Choroid plexus epithelial cell (primary cell): Measurements from ENCODE around the gene DNAJB1.

Experiments used
- DNase-seq: peaks from one replicate; pipeline ENCODE4 v3.0.0-alpha.2; 2010; ENCODE audit warnings: low read depth
- H3K4me3 ChIP-seq: 2 replicates; pipeline ENCODE4 v1.5.1; 2011; ENCODE audit warnings: low read depth, mild to moderate bottlenecking, control low read depth, low read length, moderate library complexity
- CTCF ChIP-seq: conservative IDR thresholded peaks from 2 replicates; pipeline ENCODE4 v1.5.1; 2011; ENCODE audit warnings: low read depth, mild to moderate bottlenecking, control low read depth, inconsistent platforms, low read length, moderate library complexity

The DNAJB1 gene

DNA sequence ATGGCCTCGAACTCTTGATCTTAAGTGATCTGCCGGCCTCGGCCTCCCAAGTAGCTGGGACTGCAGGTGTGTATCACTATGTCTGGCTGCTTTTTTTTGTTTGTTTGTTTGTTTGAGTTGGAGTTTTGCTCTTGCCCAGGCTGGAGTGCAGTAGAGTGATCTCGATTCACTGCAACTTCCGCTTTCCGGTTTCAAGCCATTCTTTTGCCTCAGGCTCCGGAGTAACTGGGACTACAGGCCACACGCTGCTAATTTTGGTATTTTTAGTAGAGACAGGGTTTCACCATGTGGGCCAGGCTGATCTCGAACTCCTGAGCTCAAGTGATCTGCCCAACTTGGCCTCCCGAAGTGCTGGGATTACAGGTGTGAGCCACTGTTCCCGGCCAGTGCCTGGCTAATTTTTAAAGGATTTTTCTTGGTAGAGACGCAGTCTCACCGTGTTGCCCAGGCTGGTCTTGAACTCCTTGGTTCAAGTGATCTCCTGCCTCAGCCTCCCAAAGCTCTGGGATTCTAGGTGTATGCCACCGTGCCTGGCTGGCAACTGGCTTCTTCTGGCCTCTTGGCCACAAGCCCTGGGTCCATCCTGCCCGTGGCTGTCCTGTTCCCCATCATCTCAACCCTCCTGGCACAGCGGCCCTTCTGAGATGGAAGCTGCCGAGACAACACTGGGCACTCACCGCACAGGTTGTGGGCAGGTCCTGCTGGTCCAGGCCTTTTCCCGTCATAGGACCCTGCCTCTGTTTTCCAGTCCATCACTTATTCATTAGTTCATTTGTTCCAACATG, 22.7 kb upstream of the DNAJB1 start:
- no peak for DNase-seq
- TF ChIP-seq CTCF: no peak
- no peak overlapping the region for H3K4me3 ChIP-seq

DNA sequence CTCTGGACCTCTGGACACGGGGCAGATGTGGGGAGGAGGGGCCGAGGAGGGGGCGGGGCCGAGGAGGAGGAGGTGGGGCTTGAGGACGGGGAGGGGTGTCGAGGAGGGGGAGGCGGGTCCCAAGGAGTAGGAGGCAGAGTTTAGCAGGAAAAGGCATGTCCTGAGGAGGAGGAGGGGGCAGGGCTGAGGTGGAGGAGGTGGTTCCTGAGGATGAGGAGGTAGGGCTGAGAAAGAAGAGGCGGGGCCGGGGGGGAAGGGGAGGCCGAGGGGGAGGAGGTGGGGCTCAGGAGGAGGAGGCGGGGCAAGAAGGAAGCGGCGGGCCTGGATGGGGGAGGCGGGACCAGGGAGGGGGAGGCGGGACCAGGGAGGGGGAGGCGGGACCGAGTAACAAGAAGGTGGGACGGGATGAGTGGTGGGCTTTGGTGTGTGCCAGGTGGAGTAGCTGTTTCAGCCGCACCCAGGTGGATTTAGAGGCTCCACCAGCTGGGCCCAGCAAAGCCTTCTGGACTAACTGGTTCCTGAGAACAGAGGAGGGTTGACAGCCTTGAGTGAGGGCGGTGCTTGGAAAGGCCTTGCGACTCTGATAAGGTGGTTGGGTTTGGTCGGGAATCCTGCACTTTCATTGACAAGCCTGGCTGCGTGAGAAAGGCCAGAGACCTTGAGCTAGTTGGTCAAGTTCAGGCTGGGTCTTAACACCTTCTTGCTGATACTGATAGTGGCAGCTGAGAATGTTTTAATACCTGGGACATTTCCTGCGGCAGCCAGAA, 18.9 kb upstream of the DNAJB1 start:
- no peak for TF ChIP-seq CTCF
- peak; percentile 82 for DNase-seq

DNA sequence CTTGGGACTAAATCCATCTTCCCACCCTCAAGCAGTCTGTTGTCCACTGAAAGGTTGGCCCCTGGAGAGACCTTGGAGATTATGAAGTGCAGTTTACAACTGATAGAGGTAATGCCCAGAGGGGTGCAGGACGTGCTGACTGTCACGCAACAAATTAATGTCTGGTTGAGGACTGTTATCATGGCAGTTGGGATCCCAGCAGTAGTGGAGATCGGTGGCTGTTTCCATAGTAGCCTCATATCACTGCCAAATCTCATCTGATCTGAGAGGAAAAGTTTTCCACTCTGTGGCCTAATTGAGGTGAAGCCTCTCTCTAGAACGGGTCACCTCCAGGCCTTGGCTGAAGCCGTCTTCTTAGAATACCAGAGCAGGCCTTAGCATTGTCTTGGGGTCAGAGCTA, 15.3 kb upstream of the DNAJB1 start:
- TF ChIP-seq CTCF: no peak
- DNase-seq: no peak
- H3K4me3 ChIP-seq: no peak overlapping the region

More for the DNA sequence above, 18.9 kb upstream of the DNAJB1 start:
- peak overlapping the region; percentile 17 for H3K4me3 ChIP-seq

DNA sequence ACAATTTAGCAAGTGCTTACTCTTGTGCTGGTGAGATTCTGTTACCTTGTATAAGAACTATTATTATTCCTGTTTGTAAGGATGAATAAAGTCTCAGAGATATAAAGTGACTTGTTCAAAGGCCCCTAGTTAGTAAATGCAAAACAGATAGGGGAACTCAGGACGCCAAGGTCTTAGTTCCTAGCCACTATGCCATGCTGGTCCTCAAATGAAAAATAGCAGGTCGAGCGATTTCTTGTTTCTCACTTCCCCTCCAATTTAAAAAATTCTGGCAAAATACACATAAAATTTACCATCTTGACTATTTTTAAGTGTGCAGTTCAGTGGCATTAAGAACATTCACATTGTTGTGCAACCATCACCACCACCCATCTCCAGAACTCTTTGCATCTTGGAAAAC, 12.3 kb upstream of the DNAJB1 start:
- DNase-seq: no peak
- TF ChIP-seq CTCF: no peak
- peak overlapping the region; percentile 96 for H3K4me3 ChIP-seq

GRCh38 chr19:14530005-14530348, 11.8 kb upstream of the DNAJB1 start:
- no peak for DNase-seq
- peak overlapping the region; percentile 96 for H3K4me3 ChIP-seq
- no peak for TF ChIP-seq CTCF

DNA sequence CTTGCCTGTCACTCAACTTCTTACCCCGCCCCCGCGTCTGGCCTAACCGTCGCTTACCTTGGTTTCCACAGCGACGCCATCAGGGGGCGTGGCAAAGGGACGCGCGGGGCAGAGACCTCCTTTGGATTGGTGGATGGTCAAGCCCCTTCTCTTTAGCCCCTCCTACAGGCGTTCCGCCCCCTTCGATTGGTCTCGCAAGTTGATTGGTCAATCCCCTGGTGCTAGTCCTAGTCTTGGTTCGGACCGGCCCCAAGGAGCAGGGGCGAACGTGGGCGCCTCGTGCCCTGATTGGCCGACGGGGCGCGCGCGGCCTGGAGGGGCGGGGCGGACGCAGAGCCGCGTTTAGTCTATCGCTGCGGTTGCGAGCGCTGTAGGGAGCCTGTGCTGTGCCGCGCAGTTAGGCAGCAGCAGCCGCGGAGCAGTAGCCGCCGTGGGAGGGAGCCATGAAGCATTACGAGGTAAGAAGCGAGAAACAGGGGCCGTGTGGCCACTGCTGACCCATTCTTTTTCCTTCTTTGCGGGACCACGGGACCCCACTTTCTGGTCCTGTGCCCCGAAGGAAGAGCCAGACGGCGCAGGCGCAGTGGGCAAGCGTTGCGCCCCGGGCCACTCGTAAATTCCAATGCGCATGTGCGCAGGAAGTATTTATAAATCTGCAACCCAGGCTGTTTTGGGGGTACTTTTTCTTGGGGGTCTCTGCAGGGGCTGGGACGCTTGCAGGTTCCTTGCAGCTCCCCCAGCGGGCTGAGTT, 11.2 kb upstream of the DNAJB1 start, which contains the start of gene TECR:
TSS of gene TECR (plus strand) at position 341 of the 751 bp plus-strand sequence. CDS start at position 444, 103 bp downstream.
- peak; percentile 100 for DNase-seq
- peak within 1 kb of the TSS; percentile 96 for H3K4me3 ChIP-seq
- no peak for TF ChIP-seq CTCF
